LNCaP clone FGC (cell line): ENCODE measurements around the gene INPPL1.

ENCODE experiments used
- DNase-seq: peaks from one replicate; pipeline ENCODE4 v3.0.0-alpha.2; 2011; ENCODE audit warnings: low read depth
- H3K4me3 ChIP-seq: 2 replicates; pipeline ENCODE4 v1.5.1; 2011; ENCODE audit warnings: mild to moderate bottlenecking, low read depth, low read length, control low read depth
- CTCF ChIP-seq: IDR thresholded peaks from 2 replicates; pipeline ENCODE4 v1.5.1; 2012; ENCODE audit warnings: mild to moderate bottlenecking; ENCODE audit not compliant: control insufficient read depth, insufficient read depth; ENCODE audit errors: extremely low read depth

INPPL1 gene

GRCh38 chr11:72241291-72241781, 16.8 kb downstream of the INPPL1 start:
- DNase-seq, result no peak
- TF ChIP-seq CTCF, result no peak
- no peak overlapping the region for H3K4me3 ChIP-seq

- DNase-seq, result no peak
- H3K4me3 ChIP-seq, result no peak overlapping the region
- no peak for TF ChIP-seq CTCF
Measured at GRCh38 chr11:72242141-72242540, 17.6 kb downstream of the INPPL1 start.

GRCh38 chr11:72243173-72244059, 18.8 kb downstream of the INPPL1 start:
- DNase-seq, result no peak

GRCh38 chr11:72244060-72244360, 19.4 kb downstream of the INPPL1 start, which contains the start of gene PHOX2A:
PHOX2A (minus strand) TSS chr11:72244176; CDS start chr11:72244004, 172 bp downstream.
- no peak within 1 kb of the TSS for H3K4me3 ChIP-seq
- no peak for DNase-seq

More at GRCh38 chr11:72243173-72244059, 18.8 kb downstream of the INPPL1 start:
- H3K4me3 ChIP-seq, result no peak overlapping the region
- TF ChIP-seq CTCF, result no peak

GRCh38 chr11:72244361-72245262, 20.0 kb downstream of the INPPL1 start:
- no peak for DNase-seq
- no peak for TF ChIP-seq CTCF
- no peak overlapping the region for H3K4me3 ChIP-seq

More at GRCh38 chr11:72244060-72244360, 19.4 kb downstream of the INPPL1 start, which contains the start of gene PHOX2A:
- TF ChIP-seq CTCF, result no peak

- DNase-seq, result no peak
- no peak overlapping the region for H3K4me3 ChIP-seq
- no peak for TF ChIP-seq CTCF
Measured at GRCh38 chr11:72245263-72245816, 20.8 kb downstream of the INPPL1 start.
